ENCODE measurements around the gene RECQL. TPM values are rescaled to one million over a fixed set of nuclear protein-coding genes. Genes with fewer than 3 reads are reported as not detected.

The RECQL gene
- total RNA-seq, 2 experiments from 2014 or later: 81.0 to 87.9 TPM

DNA sequence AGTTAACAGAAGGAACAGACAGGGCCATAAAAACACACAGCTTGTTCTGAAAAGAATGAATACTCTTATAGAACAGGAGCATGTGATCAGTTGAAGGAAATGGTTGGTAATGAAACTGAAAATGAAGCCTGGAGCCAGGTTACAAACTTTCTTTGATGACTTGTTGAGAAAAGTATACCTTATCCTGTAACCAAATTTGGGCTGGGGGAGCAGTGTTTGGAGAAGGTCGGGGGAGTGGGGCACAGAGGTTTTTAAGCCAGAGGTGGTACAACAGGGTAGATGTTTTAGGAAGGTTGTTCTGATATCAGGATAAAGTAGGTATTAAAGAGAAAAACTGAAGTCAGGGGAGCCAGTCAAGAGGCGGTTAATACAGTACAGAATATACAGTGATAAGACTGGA, 8.3 kb upstream of the RECQL start:
- Mint-ChIP-seq H3K27ac (peak overlapping the region; percentile 81), H3K4me3 (peak overlapping the region; percentile 28), H3K27me3 (no peaks in the 10 kb centered on the region), H3K4me1 (ENCODE audit: low read depth) (peaks cover 32% of the 10 kb centered on the region), H3K36me3 (ENCODE audit: low read depth) (peaks cover 39% of the 10 kb centered on the region), H3K9me3 (no peaks in the 10 kb centered on the region)
- ChIA-PET POLR2A (interaction anchor here (1.0 to 2.3 kb wide), 4 partner anchors 8 to 148 kb away, joined by 3 to 6 read pairs (median 4); partner anchors contain the start of genes GOLT1B, LDHB, PYROXD1 and RECQL), CTCF (interaction anchor here (0.6 to 2.7 kb wide), 2 partner anchors 33 to 170 kb away, joined by 3 to 9 read pairs; no protein-coding TSS in a partner anchor)
- TF ChIP-seq, protein P1, sequence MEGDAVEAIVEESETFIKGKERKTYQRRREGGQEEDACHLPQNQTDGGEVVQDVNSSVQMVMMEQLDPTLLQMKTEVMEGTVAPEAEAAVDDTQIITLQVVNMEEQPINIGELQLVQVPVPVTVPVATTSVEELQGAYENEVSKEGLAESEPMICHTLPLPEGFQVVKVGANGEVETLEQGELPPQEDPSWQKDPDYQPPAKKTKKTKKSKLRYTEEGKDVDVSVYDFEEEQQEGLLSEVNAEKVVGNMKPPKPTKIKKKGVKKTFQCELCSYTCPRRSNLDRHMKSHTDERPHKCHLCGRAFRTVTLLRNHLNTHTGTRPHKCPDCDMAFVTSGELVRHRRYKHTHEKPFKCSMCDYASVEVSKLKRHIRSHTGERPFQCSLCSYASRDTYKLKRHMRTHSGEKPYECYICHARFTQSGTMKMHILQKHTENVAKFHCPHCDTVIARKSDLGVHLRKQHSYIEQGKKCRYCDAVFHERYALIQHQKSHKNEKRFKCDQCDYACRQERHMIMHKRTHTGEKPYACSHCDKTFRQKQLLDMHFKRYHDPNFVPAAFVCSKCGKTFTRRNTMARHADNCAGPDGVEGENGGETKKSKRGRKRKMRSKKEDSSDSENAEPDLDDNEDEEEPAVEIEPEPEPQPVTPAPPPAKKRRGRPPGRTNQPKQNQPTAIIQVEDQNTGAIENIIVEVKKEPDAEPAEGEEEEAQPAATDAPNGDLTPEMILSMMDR (IDR thresholded peaks at IDR 0.05): no peak
- DNase-seq (peak; percentile 6), ATAC-seq (peak; percentile 90)
- intact Hi-C loops (cut with micrococcal nuclease): no loop called here

DNA sequence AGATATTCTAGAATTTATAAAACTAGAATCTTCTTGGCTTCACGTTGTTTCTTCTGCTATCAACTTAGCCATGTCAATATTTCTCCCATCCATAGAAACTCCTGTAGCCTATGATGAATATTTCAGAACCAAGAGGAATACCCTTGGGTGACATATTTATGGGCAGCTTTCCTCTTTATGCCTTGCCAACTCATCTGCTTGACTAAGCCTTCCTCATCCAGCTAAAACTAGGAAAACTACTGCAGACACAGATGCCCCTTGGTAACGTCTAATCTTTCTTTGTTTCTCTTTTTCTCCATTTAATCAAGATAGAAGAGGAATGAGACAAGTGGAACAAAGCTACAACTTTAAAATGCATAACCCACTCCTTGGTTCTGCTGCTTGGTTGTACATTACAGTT, 6.4 kb upstream of the RECQL start:
- Mint-ChIP-seq H3K27me3 (no peaks in the 10 kb centered on the region), H3K36me3 (ENCODE audit: low read depth) (peaks cover 40% of the 10 kb centered on the region), H3K4me3 (no peak overlapping the region), H3K9me3 (no peaks in the 10 kb centered on the region), H3K4me1 (ENCODE audit: low read depth) (peaks cover 51% of the 10 kb centered on the region), H3K27ac (no peak overlapping the region)
- TF ChIP-seq, protein P1 (IDR thresholded peaks at IDR 0.05): no peak
- ATAC-seq (no peak), DNase-seq (no peak)
- ChIA-PET POLR2A (interaction anchor here (0.9 kb wide), 1 partner anchor 59 kb away, joined by 3 read pairs; no protein-coding TSS in a partner anchor), CTCF (interaction anchor here (2.0 to 2.7 kb wide), 2 partner anchors 150 to 172 kb away, joined by 5 to 9 read pairs; partner anchors contain the start of gene LDHB)
- intact Hi-C loops (cut with micrococcal nuclease): no loop called here

DNA sequence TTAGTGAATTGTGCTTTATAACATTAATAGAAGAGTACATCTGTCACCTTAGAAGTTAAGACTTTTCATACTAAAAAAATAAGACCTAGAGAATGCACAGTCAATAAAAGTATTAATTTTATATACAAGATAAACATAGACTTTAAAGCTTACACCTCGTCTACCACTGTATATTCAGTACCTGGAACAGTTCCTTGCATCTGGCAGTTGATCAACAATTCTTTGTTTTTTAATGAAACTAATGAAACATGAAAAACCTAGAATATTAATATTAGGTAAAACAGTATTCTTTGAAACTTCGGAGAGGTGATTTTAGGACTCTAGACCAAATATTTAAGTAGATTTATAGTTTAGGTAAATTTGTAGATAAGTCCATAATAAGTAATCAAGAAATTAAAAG, 4.5 kb upstream of the RECQL start:
- intact Hi-C loops (cut with micrococcal nuclease): no loop called here
- TF ChIP-seq, protein P1 (IDR thresholded peaks at IDR 0.05): no peak
- no peak overlapping the region for H3K4me3 Mint-ChIP-seq
- H3K27ac Mint-ChIP-seq: no peak overlapping the region
- ATAC-seq (no peak), DNase-seq (no peak)
- H3K36me3 Mint-ChIP-seq (ENCODE audit: low read depth): peaks cover 31% of the 10 kb centered on the region
- ChIA-PET POLR2A (interaction anchor here (0.8 kb wide), 2 partner anchors 23 to 151 kb away, joined by 3 read pairs; no protein-coding TSS in a partner anchor), CTCF (no interaction called here)
- H3K4me1 Mint-ChIP-seq (ENCODE audit: low read depth): peaks cover 56% of the 10 kb centered on the region
- H3K27me3 Mint-ChIP-seq: no peaks in the 10 kb centered on the region
- H3K9me3 Mint-ChIP-seq: no peaks in the 10 kb centered on the region

GRCh38 chr12:21502872-21503271, 1.4 kb upstream of the RECQL start:
- H3K4me1 Mint-ChIP-seq (ENCODE audit: low read depth): peaks cover 49% of the 10 kb centered on the region
- CTCF ChIA-PET: no interaction called here
- H3K4me3 Mint-ChIP-seq: no peak overlapping the region
- DNase-seq (no peak), ATAC-seq (no peak)
- no peaks in the 10 kb centered on the region for H3K9me3 Mint-ChIP-seq
- H3K27me3 Mint-ChIP-seq: no peaks in the 10 kb centered on the region
- POLR2A ChIA-PET: interaction anchor here (0.6 to 1.3 kb wide), 2 partner anchors 52 to 59 kb away, joined by 3 to 4 read pairs; no protein-coding TSS in a partner anchor
- H3K36me3 Mint-ChIP-seq (ENCODE audit: low read depth): peaks cover 23% of the 10 kb centered on the region
- TF ChIP-seq, protein P1 (IDR thresholded peaks at IDR 0.05): no peak
- intact Hi-C loops (cut with micrococcal nuclease): loop anchor here (5.0 kb wide), 3 partner anchors 46 to 154 kb away; partner anchors contain the start of genes LDHB and PYROXD1
- no peak overlapping the region for H3K27ac Mint-ChIP-seq

DNA sequence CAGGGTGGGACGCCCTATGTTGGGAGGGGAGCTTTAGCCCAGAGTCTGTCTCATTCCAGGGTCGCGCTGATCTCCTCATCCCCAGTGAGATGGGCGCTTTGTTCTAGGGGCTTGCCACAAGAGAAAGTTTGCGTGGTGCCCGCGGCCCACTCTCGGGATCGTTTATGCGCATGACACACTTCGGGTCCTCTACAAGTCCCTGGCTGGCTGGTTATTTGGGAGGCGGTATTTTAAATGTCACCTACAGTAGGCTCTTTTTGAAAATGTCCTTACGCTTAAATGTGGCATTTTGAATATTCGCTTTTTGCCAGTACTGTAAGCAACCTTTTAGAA, 695 bp upstream of the RECQL start:
- H3K27me3 Mint-ChIP-seq: no peaks in the 10 kb centered on the region
- H3K4me1 Mint-ChIP-seq (ENCODE audit: low read depth): peaks cover 55% of the 10 kb centered on the region

More for the DNA sequence above, 695 bp upstream of the RECQL start:
- TF ChIP-seq, protein P1 (IDR thresholded peaks at IDR 0.05): no peak
- CTCF ChIA-PET: no interaction called here
- intact Hi-C loops (cut with micrococcal nuclease): loop anchor here (5.0 kb wide), 3 partner anchors 45 to 155 kb away; partner anchors contain the start of genes LDHB and PYROXD1
- Mint-ChIP-seq H3K9me3 (no peaks in the 10 kb centered on the region), H3K36me3 (ENCODE audit: low read depth) (peaks cover 26% of the 10 kb centered on the region), H3K27ac (no peak overlapping the region), H3K4me3 (no peak overlapping the region)
- DNase-seq (peak; percentile 63), ATAC-seq (peak; percentile 11)
- POLR2A ChIA-PET: interaction anchor here (0.7 to 2.0 kb wide), 17 partner anchors 8 to 177 kb away, joined by 3 to 22 read pairs (median 4); partner anchors contain the start of genes LDHB, PYROXD1 and SPX
